Endothelial cell of umbilical vein (primary cell): ENCODE data around the gene RDX.

Experiments used
- CTCF ChIP-seq, 2 donors: IDR thresholded peaks; 1 replicate in 1 of 2; 2 replicates in 1 of 2; pipeline ENCODE4 v1.5.1; 2011; ENCODE audit warnings: low read length in 2 of 2, mild to moderate bottlenecking in 2 of 2, moderate library complexity in 2 of 2, control low read depth in 1 of 2, inconsistent platforms in 1 of 2, low read depth in 1 of 2; ENCODE audit not compliant: insufficient read depth in 1 of 2; ENCODE audit errors: extremely low read depth in 1 of 2
- EZH2 ChIP-seq: IDR thresholded peaks from 2 replicates; pipeline ENCODE4 v1.6.1; 2012; ENCODE audit warnings: borderline replicate concordance, low read depth, mild to moderate bottlenecking, moderate library complexity, low read length, inconsistent platforms; ENCODE audit not compliant: severe bottlenecking
- FOS ChIP-seq: IDR thresholded peaks from 2 replicates; pipeline ENCODE4 v1.6.1; 2011; ENCODE audit warnings: mild to moderate bottlenecking, low read length, moderate library complexity, borderline replicate concordance; ENCODE audit not compliant: insufficient read depth
- GATA2 ChIP-seq: IDR thresholded peaks from 2 replicates; pipeline ENCODE4 v1.7.0; 2011; ENCODE audit warnings: low read depth, mild to moderate bottlenecking, moderate library complexity, mixed read lengths, low read length; ENCODE audit not compliant: insufficient read length, insufficient read depth
- JUN ChIP-seq: IDR thresholded peaks from 2 replicates; pipeline ENCODE4 v1.6.1; 2011; ENCODE audit warnings: borderline replicate concordance, low read depth; ENCODE audit not compliant: insufficient read length, insufficient read depth
- MAX ChIP-seq: IDR thresholded peaks from 2 replicates; pipeline ENCODE4 v1.6.1; 2011; ENCODE audit not compliant: insufficient read depth, insufficient read length
- MYC ChIP-seq: IDR thresholded peaks from one replicate; pipeline ENCODE4 v1.6.1; 2011; ENCODE audit warnings: mild to moderate bottlenecking, low read depth, low read length
- POLR2A ChIP-seq: IDR thresholded peaks from 2 replicates; pipeline ENCODE4 v1.6.1; 2012; ENCODE audit warnings: low read depth, mild to moderate bottlenecking, control low read depth, low read length
- POLR2AphosphoS5 ChIP-seq: IDR thresholded peaks from 2 replicates; pipeline ENCODE4 v1.6.1; 2012; ENCODE audit warnings: low read depth, mild to moderate bottlenecking, control low read depth, low read length, moderate library complexity; ENCODE audit not compliant: insufficient read depth

GRCh38 chr11:110185121-110185591 lies 111.3 kb downstream of the RDX start:
- TF ChIP-seq CTCF (IDR thresholded peaks at IDR 0.05; ENCODE audit: extremely low read depth in 1 of 2, insufficient read depth in 1 of 2, low read depth in 1 of 2, low read length in 2 of 2) (no peak), EZH2 (no peak), MYC (no peak), MAX (no peak), GATA2 (no peak), POLR2A (no peak), POLR2AphosphoS5 (peak; percentile 50), JUN (no peak), FOS (peak; percentile 86)
